Fibroblast of villous mesenchyme (primary cell): ENCODE results near the gene MYRFL. TPM values are rescaled to one million over a fixed set of nuclear protein-coding genes. Genes with fewer than 3 reads are reported as not detected.
"Not testable (repeated sequence)": the region's sequence is repeated elsewhere in the genome, so short reads cannot be mapped to it uniquely, and the experiment has no call there.

Experiments
- DNase-seq: peaks from one replicate; pipeline ENCODE4 v3.0.0-alpha.2; 2010; ENCODE audit warnings: low read depth
- H3K4me3 ChIP-seq: 2 replicates; pipeline ENCODE4 v1.5.1; 2011; ENCODE audit warnings: low read depth, mild to moderate bottlenecking, low read length
- total RNA-seq: library from RNA; depleted of rRNA; stranded (reverse); fragments of >200 nt; gene quantifications from 2 replicates; pipeline ENCODE4 v1.2.3, GENCODE V29; 2012
- TF ChIP-seq, protein P1 (sequence below): IDR thresholded peaks from 2 replicates; pipeline ENCODE4 v1.5.1; 2012; ENCODE audit warnings: low read depth, mild to moderate bottlenecking, low read length; ENCODE audit not compliant: insufficient read depth

MYRFL gene
- total RNA-seq, 1 donor: not detected

DNA sequence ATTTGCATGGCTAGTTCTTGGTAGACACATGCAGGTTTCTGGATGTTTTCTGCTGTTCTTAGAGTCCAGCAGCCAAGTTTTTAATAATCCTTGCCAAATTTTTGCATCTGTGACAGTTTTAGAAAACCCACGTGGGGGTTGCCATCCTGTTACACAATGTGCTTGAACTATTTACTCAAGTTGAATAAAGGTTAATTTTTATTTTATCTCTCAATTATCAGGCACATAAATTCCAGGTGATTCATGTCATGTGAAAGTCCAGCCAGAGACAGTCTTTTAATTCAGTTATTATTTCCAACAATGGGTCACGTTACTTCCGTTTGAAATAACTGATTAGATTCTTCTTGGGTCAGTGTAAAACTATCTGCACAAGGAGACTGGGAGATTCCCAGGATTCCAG, 15.7 kb downstream of the MYRFL start:
- TF ChIP-seq, protein P1, sequence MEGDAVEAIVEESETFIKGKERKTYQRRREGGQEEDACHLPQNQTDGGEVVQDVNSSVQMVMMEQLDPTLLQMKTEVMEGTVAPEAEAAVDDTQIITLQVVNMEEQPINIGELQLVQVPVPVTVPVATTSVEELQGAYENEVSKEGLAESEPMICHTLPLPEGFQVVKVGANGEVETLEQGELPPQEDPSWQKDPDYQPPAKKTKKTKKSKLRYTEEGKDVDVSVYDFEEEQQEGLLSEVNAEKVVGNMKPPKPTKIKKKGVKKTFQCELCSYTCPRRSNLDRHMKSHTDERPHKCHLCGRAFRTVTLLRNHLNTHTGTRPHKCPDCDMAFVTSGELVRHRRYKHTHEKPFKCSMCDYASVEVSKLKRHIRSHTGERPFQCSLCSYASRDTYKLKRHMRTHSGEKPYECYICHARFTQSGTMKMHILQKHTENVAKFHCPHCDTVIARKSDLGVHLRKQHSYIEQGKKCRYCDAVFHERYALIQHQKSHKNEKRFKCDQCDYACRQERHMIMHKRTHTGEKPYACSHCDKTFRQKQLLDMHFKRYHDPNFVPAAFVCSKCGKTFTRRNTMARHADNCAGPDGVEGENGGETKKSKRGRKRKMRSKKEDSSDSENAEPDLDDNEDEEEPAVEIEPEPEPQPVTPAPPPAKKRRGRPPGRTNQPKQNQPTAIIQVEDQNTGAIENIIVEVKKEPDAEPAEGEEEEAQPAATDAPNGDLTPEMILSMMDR: no peak
- H3K4me3 ChIP-seq: no peak overlapping the region
- DNase-seq: no peak

DNA sequence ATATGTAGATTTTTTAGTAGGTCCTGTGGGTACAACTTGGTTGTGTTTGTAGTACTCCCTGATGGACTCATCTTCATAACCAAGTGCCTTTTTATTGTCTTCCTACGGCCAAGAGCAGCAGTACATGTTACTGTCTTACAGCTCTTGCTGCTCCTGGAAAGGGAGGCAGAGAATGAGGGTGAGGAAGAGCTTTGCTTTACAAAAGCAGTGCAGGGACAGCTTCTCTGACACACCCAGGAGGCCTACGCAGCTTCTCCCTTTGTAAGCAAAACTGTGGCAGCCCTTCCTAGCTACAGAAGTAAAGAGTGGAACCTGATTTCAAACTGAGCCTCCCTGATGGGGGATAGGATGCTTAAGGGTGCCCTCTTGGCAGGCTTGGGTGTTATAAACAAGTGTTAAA, 18.6 kb downstream of the MYRFL start:
- H3K4me3 ChIP-seq: no peak overlapping the region
- TF ChIP-seq, protein P1: no peak
- no peak for DNase-seq

DNA sequence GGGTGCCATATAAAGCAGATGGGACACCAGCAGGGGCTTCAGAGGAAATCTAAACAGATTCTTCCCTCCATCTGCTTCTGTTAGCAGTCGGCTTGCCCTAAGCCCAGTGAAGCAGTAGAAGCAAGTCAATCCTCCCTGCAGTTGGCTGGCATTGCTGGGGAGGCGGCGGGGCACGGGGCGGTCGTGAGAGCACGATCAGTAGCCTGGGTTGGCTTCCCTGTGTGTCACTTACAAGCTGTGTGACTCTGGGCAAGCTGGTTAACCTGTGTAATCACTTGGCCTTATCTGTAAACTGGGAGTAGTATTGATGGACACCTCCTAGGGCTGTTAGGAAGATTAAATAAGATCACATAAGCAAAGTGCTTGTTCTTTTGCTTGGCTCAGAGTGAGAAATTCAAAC, 19.4 kb downstream of the MYRFL start:
- DNase-seq: no peak
- H3K4me3 ChIP-seq: no peak overlapping the region
- TF ChIP-seq, protein P1: no peak

GRCh38 chr12:69844836-69845235, 19.8 kb downstream of the MYRFL start:
- no peak for DNase-seq
- TF ChIP-seq, protein P1: no peak
- H3K4me3 ChIP-seq: no peak overlapping the region

GRCh38 chr12:69846976-69847375, 21.9 kb downstream of the MYRFL start:
- no peak for DNase-seq
- TF ChIP-seq, protein P1: no peak
- no peak overlapping the region for H3K4me3 ChIP-seq

DNA sequence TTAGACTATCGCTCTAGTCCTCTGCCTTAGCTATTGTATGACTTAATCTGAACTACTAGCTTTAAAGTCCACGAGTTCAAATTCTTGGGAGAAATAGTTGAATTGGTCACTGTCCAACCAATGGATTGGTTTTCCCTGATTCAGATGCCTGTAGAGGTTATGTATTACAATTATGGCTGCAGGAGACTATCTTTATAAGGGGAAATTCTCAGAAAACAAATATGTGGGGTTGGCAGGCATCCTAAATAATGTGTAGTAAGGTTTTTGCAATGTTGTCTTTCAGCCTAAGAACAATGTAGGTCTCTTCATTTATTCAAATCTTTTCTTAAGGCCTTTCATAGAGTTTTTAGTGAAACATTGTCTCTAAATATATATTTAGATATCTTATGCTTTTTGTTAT, 26.9 kb downstream of the MYRFL start:
- DNase-seq: no peak
- TF ChIP-seq, protein P1: no peak

DNA sequence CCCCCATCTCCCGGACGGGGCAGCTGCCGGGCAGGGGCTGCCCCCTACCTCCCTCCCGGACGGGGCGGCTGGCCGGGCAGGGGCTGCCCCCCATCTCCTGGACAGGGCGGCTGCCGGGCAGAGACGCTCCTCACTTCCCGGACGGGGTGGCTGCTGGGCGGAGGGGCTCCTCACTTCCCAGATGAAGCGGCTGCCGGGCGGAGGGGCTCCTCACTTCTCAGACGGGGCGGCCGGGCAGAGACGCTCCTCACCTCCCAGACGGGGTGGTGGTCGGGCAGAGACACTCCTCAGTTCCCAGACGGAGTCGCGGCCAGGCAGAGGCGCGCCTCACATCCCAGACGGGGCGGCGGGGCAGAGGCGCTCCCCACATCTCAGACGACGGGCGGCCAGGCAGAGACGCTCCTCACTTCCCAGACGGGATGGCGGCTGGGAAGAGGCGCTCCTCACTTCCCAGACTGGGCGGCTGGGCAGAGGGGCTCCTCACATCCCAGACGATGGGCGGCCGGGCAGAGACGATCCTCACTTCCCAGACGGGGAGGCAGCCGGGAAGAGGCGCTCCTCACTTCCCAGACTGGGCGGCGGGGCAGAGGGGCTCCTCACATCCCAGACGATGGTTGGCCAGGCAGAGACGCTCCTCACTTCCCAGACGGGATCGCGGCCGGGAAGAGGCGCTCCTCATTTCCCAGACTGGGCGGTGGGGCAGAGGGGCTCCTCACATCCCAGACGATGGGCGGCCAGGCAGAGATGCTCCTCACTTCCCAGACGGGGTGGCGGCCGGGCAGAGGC, 28.3 kb downstream of the MYRFL start:
- not testable (repeated sequence) for H3K4me3 ChIP-seq, DNase-seq

More for the DNA sequence above, 26.9 kb downstream of the MYRFL start:
- no peak overlapping the region for H3K4me3 ChIP-seq
